Measurements from ENCODE around the gene TRIM27. TPM values are rescaled to one million over a fixed set of nuclear protein-coding genes. Genes with fewer than 3 reads are reported as not detected.

Gene TRIM27
- total RNA-seq, 1 donor from 2014 or later, result 62.1 TPM

- Histone ChIP-seq H3K9me3 (ENCODE audit: control insufficient read depth in 3 of 3, low read length in 3 of 3) (no peaks in the 10 kb centered on the region), H3K9ac (ENCODE audit: low read depth in 1 of 3, low read length in 3 of 3) (no peak overlapping the region), H3K27ac (ENCODE audit: low read depth, low read length) (no peak overlapping the region), H3K4me1 (ENCODE audit: control insufficient read depth in 3 of 3, insufficient read depth in 3 of 3, low read length in 3 of 3) (peaks cover 0 to 8% (median 4%) of the 10 kb centered on the region in 3 donors), H3K36me3 (ENCODE audit: control insufficient read depth in 3 of 3, insufficient read depth in 3 of 3, low read length in 3 of 3) (peaks cover 25 to 40% (median 34%) of the 10 kb centered on the region in 3 donors), H3K27me3 (ENCODE audit: control insufficient read depth in 3 of 3, insufficient read depth in 3 of 3, low read length in 3 of 3) (no peaks in the 10 kb centered on the region), H3K4me3 (ENCODE audit: low read length in 3 of 3) (no peak overlapping the region)
Measured at GRCh38 chr6:28900577-28901256, 23.1 kb downstream of the TRIM27 start.

- Histone ChIP-seq H3K27ac (ENCODE audit: low read depth, low read length) (no peak overlapping the region), H3K36me3 (ENCODE audit: control insufficient read depth in 3 of 3, insufficient read depth in 3 of 3, low read length in 3 of 3) (peaks cover 13 to 25% (median 18%) of the 10 kb centered on the region in 3 donors), H3K9me3 (ENCODE audit: control insufficient read depth in 3 of 3, low read length in 3 of 3) (no peaks in the 10 kb centered on the region), H3K27me3 (ENCODE audit: control insufficient read depth in 3 of 3, insufficient read depth in 3 of 3, low read length in 3 of 3) (no peaks in the 10 kb centered on the region), H3K4me3 (ENCODE audit: low read length in 3 of 3) (no peak overlapping the region), H3K4me1 (ENCODE audit: control insufficient read depth in 3 of 3, insufficient read depth in 3 of 3, low read length in 3 of 3) (peaks cover 0 to 8% (median 4%) of the 10 kb centered on the region in 3 donors), H3K9ac (ENCODE audit: low read depth in 1 of 3, low read length in 3 of 3) (no peak overlapping the region)
Measured at GRCh38 chr6:28898710-28898965, 25.1 kb downstream of the TRIM27 start.

GRCh38 chr6:28897369-28897745, 26.4 kb downstream of the TRIM27 start:
- Histone ChIP-seq H3K36me3 (ENCODE audit: control insufficient read depth in 3 of 3, insufficient read depth in 3 of 3, low read length in 3 of 3) (peaks cover 3 to 12% (median 7%) of the 10 kb centered on the region in 3 donors), H3K4me3 (ENCODE audit: low read length in 3 of 3) (peak overlapping the region; percentile 86 to 94 (median 90)), H3K4me1 (ENCODE audit: control insufficient read depth in 3 of 3, insufficient read depth in 3 of 3, low read length in 3 of 3) (peaks cover 0 to 8% (median 4%) of the 10 kb centered on the region in 3 donors), H3K27ac (ENCODE audit: low read depth, low read length) (peak overlapping the region; percentile 99), H3K9me3 (ENCODE audit: control insufficient read depth in 3 of 3, low read length in 3 of 3) (no peaks in the 10 kb centered on the region), H3K27me3 (ENCODE audit: control insufficient read depth in 3 of 3, insufficient read depth in 3 of 3, low read length in 3 of 3) (no peaks in the 10 kb centered on the region), H3K9ac (ENCODE audit: low read depth in 1 of 3, low read length in 3 of 3) (peak overlapping the region; percentile 94 to 99 (median 97))

- peak overlapping the region; percentile 99 for H3K27ac ChIP-seq (ENCODE audit: low read depth, low read length)
- peak overlapping the region; percentile 86 to 94 (median 90) for H3K4me3 ChIP-seq (ENCODE audit: low read length in 3 of 3)
- peaks cover 3 to 7% (median 5%) of the 10 kb centered on the region in 3 donors for H3K36me3 ChIP-seq (ENCODE audit: control insufficient read depth in 3 of 3, insufficient read depth in 3 of 3, low read length in 3 of 3)
- no peaks in the 10 kb centered on the region for H3K9me3 ChIP-seq (ENCODE audit: control insufficient read depth in 3 of 3, low read length in 3 of 3)
- peak overlapping the region; percentile 94 to 99 (median 97) for H3K9ac ChIP-seq (ENCODE audit: low read depth in 1 of 3, low read length in 3 of 3)
- no peaks in the 10 kb centered on the region for H3K27me3 ChIP-seq (ENCODE audit: control insufficient read depth in 3 of 3, insufficient read depth in 3 of 3, low read length in 3 of 3)
- peaks cover 0 to 8% (median 4%) of the 10 kb centered on the region in 3 donors for H3K4me1 ChIP-seq (ENCODE audit: control insufficient read depth in 3 of 3, insufficient read depth in 3 of 3, low read length in 3 of 3)
Measured at GRCh38 chr6:28896505-28897368, 27.0 kb downstream of the TRIM27 start.

- H3K9ac ChIP-seq (ENCODE audit: low read depth in 1 of 3, low read length in 3 of 3), result peak overlapping the region; percentile 97 to 99 (median 97)
- peaks cover 0 to 8% (median 4%) of the 10 kb centered on the region in 3 donors for H3K4me1 ChIP-seq (ENCODE audit: control insufficient read depth in 3 of 3, insufficient read depth in 3 of 3, low read length in 3 of 3)
- H3K27me3 ChIP-seq (ENCODE audit: control insufficient read depth in 3 of 3, insufficient read depth in 3 of 3, low read length in 3 of 3), result no peaks in the 10 kb centered on the region
- H3K4me3 ChIP-seq (ENCODE audit: low read length in 3 of 3), result peak overlapping the region; percentile 86 to 94 (median 90)
- H3K27ac ChIP-seq (ENCODE audit: low read depth, low read length), result peak overlapping the region; percentile 99
- no peaks in the 10 kb centered on the region for H3K36me3 ChIP-seq (ENCODE audit: control insufficient read depth in 3 of 3, insufficient read depth in 3 of 3, low read length in 3 of 3)
- H3K9me3 ChIP-seq (ENCODE audit: control insufficient read depth in 3 of 3, low read length in 3 of 3), result no peaks in the 10 kb centered on the region
Measured at GRCh38 chr6:28895131-28895812, 28.5 kb downstream of the TRIM27 start.

GRCh38 chr6:28893172-28893799, 30.5 kb downstream of the TRIM27 start:
- peaks cover 0 to 8% (median 4%) of the 10 kb centered on the region in 3 donors for H3K4me1 ChIP-seq (ENCODE audit: control insufficient read depth in 3 of 3, insufficient read depth in 3 of 3, low read length in 3 of 3)
- no peak overlapping the region for H3K9ac ChIP-seq (ENCODE audit: low read depth in 1 of 3, low read length in 3 of 3)
- no peaks in the 10 kb centered on the region for H3K36me3 ChIP-seq (ENCODE audit: control insufficient read depth in 3 of 3, insufficient read depth in 3 of 3, low read length in 3 of 3)
- H3K9me3 ChIP-seq (ENCODE audit: control insufficient read depth in 3 of 3, low read length in 3 of 3), result no peaks in the 10 kb centered on the region
- no peak overlapping the region for H3K4me3 ChIP-seq (ENCODE audit: low read length in 3 of 3)
- no peaks in the 10 kb centered on the region for H3K27me3 ChIP-seq (ENCODE audit: control insufficient read depth in 3 of 3, insufficient read depth in 3 of 3, low read length in 3 of 3)
- H3K27ac ChIP-seq (ENCODE audit: low read depth, low read length), result no peak overlapping the region

- no peak overlapping the region for H3K27ac ChIP-seq (ENCODE audit: low read depth, low read length)
- H3K4me3 ChIP-seq (ENCODE audit: low read length in 3 of 3), result no peak overlapping the region
- no peaks in the 10 kb centered on the region for H3K27me3 ChIP-seq (ENCODE audit: control insufficient read depth in 3 of 3, insufficient read depth in 3 of 3, low read length in 3 of 3)
Measured at GRCh38 chr6:28892525-28892924, 31.3 kb downstream of the TRIM27 start.

GRCh38 chr6:28887796-28888496, 35.8 kb downstream of the TRIM27 start:
- Histone ChIP-seq H3K4me3 (ENCODE audit: low read length in 3 of 3) (no peak overlapping the region), H3K9me3 (ENCODE audit: control insufficient read depth in 3 of 3, low read length in 3 of 3) (peaks cover 0 to 1% (median 0%) of the 10 kb centered on the region in 3 donors), H3K27me3 (ENCODE audit: control insufficient read depth in 3 of 3, insufficient read depth in 3 of 3, low read length in 3 of 3) (peaks cover 0 to 15% (median 10%) of the 10 kb centered on the region in 3 donors), H3K4me1 (ENCODE audit: control insufficient read depth in 3 of 3, insufficient read depth in 3 of 3, low read length in 3 of 3) (no peaks in the 10 kb centered on the region), H3K36me3 (ENCODE audit: control insufficient read depth in 3 of 3, insufficient read depth in 3 of 3, low read length in 3 of 3) (no peaks in the 10 kb centered on the region), H3K27ac (ENCODE audit: low read depth, low read length) (no peak overlapping the region), H3K9ac (ENCODE audit: low read depth in 1 of 3, low read length in 3 of 3) (no peak overlapping the region)

More at GRCh38 chr6:28892525-28892924, 31.3 kb downstream of the TRIM27 start:
- no peak overlapping the region for H3K9ac ChIP-seq (ENCODE audit: low read depth in 1 of 3, low read length in 3 of 3)
- peaks cover 0 to 3% (median 2%) of the 10 kb centered on the region in 3 donors for H3K4me1 ChIP-seq (ENCODE audit: control insufficient read depth in 3 of 3, insufficient read depth in 3 of 3, low read length in 3 of 3)
- H3K9me3 ChIP-seq (ENCODE audit: control insufficient read depth in 3 of 3, low read length in 3 of 3), result no peaks in the 10 kb centered on the region
- no peaks in the 10 kb centered on the region for H3K36me3 ChIP-seq (ENCODE audit: control insufficient read depth in 3 of 3, insufficient read depth in 3 of 3, low read length in 3 of 3)

GRCh38 chr6:28886079-28886439, 37.7 kb downstream of the TRIM27 start:
- Histone ChIP-seq H3K27ac (ENCODE audit: low read depth, low read length) (no peak overlapping the region), H3K27me3 (ENCODE audit: control insufficient read depth in 3 of 3, insufficient read depth in 3 of 3, low read length in 3 of 3) (peaks cover 0 to 15% (median 10%) of the 10 kb centered on the region in 3 donors), H3K4me1 (ENCODE audit: control insufficient read depth in 3 of 3, insufficient read depth in 3 of 3, low read length in 3 of 3) (no peaks in the 10 kb centered on the region), H3K4me3 (ENCODE audit: low read length in 3 of 3) (no peak overlapping the region), H3K9me3 (ENCODE audit: control insufficient read depth in 3 of 3, low read length in 3 of 3) (peaks cover 0 to 1% (median 0%) of the 10 kb centered on the region in 3 donors), H3K9ac (ENCODE audit: low read depth in 1 of 3, low read length in 3 of 3) (no peak overlapping the region), H3K36me3 (ENCODE audit: control insufficient read depth in 3 of 3, insufficient read depth in 3 of 3, low read length in 3 of 3) (no peaks in the 10 kb centered on the region)

Data from skeletal muscle tissue (tissue), 4 donors.